ENCODE measurements around the gene ARHGAP27.
A peak's percentile ranks its signal among the peaks of the same experiment; 100 is the strongest.

The ARHGAP27 gene

DNA sequence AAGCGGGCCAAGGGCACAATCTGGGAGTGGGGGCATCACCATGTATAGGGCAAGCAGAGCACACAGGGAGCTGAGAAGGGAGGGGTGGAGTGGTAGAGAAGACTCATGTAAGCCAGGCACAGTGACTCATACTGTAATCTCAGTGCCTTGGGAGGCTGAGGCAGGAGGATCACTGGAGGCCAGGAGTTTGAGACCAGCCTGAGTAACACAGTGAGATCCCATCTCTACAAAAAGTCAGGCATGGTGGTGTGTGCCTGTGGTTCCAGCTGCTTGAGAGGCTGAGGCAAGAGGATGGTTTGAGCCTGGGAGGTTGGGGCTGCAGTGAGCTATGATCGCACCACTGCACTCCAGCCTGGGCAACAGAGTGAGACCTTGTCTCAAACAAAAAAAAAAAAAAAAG is 40.8 kb downstream of the ARHGAP27 start:
- DNase-seq (ENCODE audit: extremely low spot score, insufficient read length, low read depth) (no peak), FAIRE-seq (no peak)

DNA sequence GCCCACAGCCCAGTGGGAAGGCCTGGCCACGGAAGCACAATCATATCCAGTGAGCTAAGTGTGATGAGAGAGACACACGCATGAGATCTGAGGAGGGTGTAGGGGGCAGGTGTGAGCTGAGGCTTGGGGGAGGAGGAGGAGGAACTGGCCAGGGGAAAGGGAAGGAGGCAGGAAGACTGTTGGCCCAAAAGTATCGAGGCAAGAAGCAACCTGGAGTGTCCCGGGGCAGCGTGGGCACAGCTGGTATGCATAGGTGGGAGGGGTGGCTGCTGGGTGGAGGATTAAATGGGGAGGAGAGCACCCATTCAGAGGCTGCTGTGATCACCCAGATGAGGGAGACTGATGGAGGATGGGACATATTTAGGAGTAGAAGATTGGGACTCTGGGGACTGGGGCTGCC is 41.4 kb downstream of the ARHGAP27 start:
- DNase-seq (ENCODE audit: extremely low spot score, insufficient read length, low read depth), result no peak
- FAIRE-seq, result no peak

DNA sequence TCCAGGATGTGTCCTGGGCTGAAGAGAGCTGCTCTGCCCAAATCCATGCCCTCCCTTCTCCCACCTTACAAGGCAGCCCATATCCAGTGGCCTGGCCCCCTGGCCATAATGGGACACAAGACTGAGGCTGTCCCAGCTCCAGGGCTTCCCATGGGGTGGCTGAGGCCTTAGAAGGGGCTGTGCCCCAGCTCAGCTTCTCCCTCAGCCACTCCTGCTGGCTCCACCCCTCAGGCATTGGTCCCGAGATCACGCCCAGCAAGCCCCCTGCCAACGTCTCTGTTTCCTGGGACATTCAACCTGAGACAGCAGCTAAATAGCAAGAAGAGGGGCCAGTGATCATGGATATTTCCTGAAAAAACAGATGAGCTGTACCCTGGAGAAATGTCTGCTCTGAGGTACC is 43.3 kb downstream of the ARHGAP27 start:
- FAIRE-seq (no peak), DNase-seq (ENCODE audit: extremely low spot score, insufficient read length, low read depth) (no peak)

DNA sequence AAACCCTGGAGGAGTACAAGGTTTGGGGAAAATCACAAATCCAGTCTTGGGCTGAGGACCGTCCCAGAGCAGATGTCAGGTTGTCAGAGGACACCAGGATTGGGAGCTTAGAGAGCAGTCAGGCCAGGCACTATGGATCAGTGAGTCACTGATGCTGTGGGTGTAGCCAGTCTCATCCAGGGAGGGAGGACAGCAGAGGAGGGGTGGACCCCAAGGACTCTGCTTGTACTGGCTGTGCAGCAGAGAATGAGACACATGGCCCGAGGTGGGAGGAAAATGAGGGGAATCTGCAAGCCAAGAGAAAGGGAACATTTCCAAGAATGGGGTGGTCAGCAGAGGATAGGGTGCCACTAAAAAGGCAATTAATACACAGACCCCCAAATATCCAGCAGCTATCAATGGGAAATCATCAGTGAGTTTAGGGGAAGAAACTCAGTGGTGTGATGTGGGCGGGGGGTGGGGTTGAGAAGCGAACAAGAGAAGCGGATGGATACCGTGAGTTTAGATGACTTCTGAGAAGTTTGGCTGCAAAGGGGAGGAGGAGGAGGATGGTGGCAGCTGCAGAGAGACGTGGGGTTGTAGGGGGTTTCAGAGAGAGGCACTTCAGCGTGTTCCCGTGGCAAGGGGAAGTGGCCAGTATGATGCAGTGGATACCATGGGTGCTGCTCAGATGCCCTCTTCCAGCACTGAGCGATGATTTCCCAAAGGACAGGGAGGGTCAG is 43.9 kb downstream of the ARHGAP27 start:
- no peak for FAIRE-seq

DNA sequence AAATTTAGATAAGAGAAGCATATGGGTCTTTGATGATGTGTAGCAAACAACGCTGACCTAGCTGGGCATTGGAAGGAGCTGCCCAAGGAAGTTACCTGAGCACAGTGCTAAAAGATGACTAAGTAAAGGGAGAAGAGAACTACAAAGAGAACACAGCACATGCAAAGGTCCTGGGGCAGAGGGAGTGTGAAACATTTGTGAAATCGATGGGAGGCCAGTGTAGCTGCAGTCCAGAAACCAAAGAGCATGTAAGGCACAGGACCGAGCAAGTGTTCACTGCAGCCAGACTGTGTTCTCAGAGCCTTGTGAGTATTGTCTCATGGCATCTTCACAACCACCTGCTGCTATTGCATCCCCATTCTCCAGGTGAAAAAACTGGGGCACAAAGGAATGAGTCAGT is 44.9 kb downstream of the ARHGAP27 start:
- FAIRE-seq (no peak), DNase-seq (ENCODE audit: extremely low spot score, insufficient read length, low read depth) (no peak)

More for the DNA sequence above, 43.9 kb downstream of the ARHGAP27 start:
- DNase-seq (ENCODE audit: extremely low spot score, insufficient read length, low read depth), result no peak

DNA sequence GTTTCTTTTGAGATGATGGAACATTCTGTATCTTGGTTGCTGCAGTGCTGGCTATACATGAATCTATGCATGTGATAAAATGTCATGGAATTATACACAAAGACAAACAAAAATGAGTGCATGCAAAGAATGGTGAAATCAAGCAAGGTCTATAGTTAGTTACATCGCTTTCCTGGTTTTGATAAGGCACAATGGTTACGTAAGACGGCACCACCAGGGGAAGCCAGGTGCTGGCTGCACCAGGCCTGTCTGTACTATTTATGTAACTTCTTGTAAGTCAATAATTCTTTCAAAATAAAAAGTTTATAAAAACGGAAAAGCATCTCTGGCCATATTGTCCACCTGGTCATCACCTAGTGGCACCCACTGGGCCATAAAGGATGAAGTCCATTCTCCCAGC is 46.5 kb downstream of the ARHGAP27 start:
- FAIRE-seq, result no peak
- DNase-seq (ENCODE audit: extremely low spot score, insufficient read length, low read depth), result no peak

DNA sequence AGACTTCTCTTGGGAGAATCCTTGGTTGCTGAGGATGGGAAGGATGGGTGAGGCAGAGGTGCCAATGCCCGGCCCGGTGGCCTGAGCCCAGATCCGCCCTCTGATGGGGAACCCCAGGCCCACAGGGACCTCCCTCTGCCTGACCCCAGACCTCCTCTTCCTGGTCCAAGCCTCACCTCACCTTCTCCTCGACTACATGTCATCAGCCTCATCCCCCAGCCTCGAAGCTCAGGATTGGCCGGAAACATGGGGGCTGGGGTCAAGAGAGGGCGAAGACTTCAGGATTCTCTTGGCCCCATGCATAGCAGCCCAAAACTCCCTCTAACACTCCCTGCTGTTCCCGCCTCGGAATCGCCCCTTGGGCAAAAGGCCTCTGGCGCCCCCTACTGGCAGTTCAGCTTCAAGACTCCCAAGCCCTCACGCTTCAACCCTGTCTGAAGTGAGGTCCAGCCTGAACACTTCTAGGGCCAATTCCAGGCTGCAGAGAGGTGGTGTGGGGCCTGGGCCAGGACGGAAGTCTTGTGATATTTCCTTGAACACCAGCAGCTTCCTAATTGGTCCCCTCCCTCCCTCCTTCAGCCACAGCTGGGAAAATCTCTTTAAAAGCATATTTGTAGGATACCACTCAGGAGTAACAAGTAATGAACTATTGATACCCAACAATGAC is 47.2 kb downstream of the ARHGAP27 start:
- DNase-seq (ENCODE audit: extremely low spot score, insufficient read length, low read depth), result peak; percentile 75
- FAIRE-seq, result peak; percentile 91

DNA sequence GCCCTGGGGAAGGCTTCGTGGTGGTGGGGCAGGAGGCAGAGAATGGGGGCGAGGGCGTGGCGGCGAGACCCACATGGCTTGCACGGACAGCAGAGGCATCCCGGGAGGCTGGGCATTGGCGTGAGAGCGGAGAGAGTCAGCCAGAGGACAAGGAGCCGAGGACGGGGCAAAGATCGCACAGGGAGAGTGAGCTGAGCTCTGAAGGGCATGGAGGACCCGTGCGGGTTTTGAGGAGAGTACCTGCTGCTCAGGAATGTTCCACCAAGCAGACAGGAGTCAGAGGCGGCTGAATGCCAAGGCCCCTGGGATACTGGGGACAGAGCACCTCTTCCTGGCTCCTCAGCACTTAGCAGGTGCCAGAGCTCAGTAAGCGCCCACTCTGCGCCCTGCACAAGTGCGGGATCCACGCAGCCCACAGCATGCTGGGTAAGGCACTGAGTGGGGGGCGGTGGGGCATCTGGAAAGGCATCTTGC is 47.8 kb downstream of the ARHGAP27 start:
- DNase-seq (ENCODE audit: extremely low spot score, insufficient read length, low read depth) (no peak), FAIRE-seq (no peak)

DNA sequence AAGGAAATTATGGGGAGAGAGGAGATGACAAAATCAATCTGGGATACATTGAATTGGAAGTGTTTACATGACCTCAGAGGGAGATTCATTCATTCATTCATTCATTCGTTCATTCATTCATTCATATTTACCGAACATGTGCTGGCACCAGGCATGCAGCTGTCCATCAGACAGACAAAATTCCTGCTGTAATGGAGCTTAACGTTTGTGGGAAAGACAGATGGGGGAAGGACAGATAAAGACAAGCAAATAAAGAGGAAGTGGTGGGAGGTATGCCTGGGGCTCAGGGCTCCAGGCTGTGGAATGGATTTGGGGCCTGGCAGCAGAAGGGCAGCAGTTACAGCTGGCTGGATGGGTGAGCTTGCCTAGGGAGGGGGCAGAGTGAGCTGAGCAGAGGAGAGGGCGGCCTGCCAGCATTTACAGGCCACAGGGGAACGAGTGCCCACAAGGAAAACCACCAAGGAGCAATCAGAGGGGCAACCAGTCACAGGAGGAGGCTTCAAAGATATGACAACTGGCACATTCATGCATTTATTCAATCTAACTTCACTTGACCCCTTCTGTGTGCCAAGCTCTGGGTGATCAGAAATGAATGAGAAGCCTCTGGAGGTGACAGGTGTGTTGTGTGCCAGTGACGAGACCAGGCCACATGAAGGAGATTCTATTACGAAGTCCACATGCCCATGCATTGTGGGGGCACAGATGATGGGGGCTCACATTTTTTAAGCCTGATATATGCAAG is 48.5 kb downstream of the ARHGAP27 start:
- DNase-seq (ENCODE audit: extremely low spot score, insufficient read length, low read depth), result no peak
- FAIRE-seq, result no peak

DNA sequence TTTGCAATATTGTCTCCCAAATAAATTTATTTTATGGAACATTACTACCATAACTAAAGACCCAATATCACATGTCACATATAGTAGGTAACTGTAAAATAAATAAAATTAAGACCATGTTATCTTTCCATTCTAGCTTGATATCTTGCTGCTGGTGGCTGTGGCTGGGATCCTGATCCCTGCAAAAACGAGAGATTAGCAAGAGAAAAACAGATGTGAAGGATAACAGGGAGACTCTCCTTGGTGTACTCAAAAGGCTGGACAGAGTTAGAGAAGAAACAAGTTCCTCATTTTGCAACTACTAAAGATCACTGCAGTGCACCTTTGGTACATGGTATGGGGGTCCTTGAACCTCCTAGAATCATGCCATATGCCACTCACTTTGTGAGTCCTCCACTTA is 49.7 kb downstream of the ARHGAP27 start:
- DNase-seq (ENCODE audit: extremely low spot score, insufficient read length, low read depth) (no peak), FAIRE-seq (no peak)

DNA sequence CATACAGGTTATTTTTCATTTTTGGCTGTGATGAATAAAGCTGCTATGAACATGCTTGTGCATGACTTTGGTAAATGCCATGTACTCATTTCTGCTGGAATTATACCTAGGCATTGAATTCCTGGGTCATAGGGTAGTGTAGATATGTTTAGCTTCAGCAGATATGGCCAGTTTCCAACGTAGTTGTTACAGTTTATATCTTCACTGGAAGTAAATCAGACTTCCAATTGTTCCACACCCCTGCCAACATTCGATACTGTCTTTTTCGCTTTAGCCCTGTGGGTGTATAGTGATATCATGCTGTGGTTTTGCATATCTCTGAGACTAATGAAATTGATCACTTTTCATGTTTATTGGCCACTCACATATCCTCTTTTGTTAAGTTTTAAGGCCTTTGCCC is 50.4 kb downstream of the ARHGAP27 start:
- DNase-seq (ENCODE audit: extremely low spot score, insufficient read length, low read depth), result no peak
- no peak for FAIRE-seq

DNA sequence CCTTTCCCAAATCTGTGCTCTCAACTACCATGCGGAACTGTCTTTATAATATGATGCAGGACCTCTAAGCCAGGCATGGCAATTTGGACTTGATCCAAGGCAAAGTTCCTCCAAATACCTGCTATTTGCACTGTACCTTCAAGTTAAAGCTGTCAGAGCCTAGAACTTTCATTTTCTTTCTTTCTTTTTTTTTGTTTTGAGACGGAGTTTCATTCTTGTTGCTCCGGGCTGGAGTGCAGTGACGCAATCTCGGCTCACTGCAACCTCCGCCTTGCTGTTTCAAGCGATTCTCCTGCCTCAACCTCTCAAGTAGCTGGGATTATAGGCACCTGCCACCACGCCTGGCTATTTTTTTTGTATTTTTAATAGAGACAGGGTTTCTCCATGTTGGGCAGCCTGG is 51.7 kb downstream of the ARHGAP27 start:
- DNase-seq (ENCODE audit: extremely low spot score, insufficient read length, low read depth) (no peak), FAIRE-seq (no peak)

DNA sequence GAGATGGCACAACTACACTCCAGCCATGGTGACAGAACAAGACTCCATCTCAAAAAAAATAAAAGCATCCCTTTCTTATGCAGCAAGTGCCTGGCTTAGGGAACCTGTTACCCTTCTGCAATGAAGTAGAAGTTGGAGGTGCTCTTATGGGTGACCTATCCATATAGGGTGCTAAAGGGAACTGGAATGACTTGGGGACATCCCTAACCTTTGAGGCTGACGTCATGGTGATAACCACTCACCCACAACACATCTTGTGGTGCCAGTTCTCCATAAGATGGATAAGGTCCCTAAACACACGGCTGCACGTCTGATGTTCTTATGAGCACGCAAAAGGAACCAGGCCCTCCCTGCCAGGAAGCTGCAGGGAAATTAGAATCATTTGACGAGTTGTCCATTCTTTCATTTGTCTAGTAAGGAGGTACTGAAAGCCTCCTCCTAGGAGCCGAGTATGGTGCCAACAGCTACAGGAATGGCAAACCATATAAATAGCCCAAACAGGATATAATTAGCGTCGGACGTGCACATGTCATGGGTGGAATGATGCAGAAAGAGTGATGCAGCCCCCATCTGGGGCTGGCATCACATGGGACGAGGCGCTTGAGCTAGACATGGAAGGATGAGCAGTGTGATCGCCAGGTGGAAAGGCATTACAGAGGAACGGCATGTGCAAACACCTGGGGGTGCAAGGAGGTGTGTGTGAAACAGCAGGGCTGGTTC is 52.5 kb downstream of the ARHGAP27 start:
- DNase-seq (ENCODE audit: extremely low spot score, insufficient read length, low read depth) (no peak), FAIRE-seq (no peak)

DNA sequence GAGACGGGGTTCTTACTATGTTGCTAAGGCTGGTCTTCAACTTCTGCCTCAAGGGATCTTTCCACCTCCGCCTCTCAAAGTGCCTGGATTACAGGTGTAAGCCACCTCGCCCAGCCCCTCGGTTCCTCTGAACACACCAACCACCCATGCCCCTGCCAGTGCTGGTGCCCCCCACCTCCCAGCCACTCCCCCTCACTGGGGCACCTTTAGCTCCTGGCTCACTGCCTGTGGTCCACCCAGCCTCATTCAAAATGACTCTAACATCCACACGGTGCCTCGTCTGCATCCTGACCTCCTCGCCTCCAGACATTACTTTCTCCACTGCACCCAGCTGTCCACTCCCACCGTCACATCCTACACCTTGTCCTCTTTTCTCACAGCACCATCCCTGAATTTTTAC is 55.3 kb downstream of the ARHGAP27 start:
- DNase-seq (ENCODE audit: extremely low spot score, insufficient read length, low read depth), result no peak
- no peak for FAIRE-seq

DNA sequence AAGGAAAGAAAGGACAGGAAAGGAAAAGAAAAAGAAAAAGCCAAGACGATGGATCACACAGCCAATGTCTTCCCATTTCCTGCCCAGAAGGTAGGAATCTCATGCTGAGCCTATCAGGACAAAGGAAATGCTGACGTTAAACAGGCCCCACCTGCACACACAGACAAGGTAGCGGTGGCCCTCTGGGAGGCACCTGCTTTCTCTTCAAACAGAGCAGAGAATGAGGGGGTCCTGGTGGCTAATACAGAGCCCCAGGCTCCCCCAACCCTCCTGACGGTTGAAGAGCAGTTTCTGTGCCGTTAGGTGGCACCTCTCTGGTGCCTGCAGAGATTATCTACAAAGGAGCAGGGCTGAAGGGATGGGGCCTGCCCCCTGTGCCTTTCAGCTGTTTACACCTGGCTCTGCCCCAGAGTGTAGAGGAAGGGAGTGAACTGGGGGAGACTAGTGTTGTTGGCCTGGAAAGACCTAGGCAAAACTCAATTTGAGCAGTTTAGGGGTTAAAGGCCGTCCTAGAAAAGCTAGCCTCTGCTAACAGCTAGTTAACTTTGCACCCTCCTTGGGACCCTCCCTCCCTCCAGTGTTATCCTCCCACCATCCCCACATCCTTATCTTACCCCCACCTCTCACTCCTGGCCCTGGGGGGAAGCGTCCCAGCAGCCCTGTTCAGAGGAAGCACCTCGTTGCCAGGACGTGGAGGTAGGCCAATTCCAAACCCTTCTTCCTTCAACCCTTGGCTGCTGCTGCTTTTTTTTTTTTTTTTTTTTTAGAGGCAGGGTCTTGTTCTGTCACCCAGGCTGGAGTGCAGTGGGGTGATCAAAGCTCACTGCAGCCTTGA is 56.3 kb downstream of the ARHGAP27 start:
- no peak for FAIRE-seq
- no peak for DNase-seq (ENCODE audit: extremely low spot score, insufficient read length, low read depth)

DNA sequence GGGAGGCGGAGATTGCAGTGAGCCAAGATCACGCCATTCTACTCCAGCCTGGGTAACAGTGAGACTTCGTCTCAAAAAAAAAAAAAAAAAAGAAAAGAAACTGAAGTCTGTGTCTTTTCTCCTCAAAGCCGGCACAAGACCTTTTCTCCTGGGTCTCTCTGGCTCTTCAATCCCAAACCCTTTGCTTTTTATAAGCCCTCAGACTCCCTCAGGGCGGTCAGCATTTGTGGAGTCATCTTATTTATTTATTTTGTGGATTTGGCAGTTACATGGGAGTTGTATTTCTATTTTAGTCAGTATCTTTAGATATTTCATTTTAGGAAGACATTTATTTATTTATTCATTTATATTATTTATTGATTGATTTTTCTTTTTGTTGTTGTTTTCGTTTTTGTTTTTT is 58.2 kb downstream of the ARHGAP27 start:
- no peak for FAIRE-seq
- DNase-seq (ENCODE audit: extremely low spot score, insufficient read length, low read depth), result no peak

DNA sequence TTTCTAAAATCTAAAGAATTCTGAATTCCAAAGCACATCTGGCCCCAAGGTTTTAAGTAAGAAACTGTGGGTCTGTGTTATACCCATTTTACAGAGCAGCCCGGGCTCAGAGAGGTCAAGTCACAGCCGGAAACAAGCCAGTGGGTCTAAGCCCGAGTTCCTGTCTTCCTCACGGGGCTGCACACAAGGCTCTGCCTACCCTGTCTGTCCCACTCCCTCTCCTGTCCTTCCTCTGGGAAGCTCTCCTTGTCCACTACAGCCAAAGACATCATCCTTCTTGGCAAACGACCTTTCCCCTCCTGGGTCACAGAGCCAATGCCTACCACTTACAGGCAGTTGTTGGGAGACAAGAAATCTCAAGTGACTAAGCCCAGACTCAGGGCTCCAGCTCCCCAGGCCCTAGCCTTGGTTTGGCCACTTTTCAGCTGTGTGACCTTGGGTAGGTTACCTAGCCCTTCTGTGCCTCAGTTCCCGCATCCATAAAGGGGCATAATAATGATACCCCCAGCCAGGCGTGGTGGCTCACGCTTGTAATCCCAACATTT is 60.3 kb downstream of the ARHGAP27 start:
- FAIRE-seq (no peak), DNase-seq (ENCODE audit: extremely low spot score, insufficient read length, low read depth) (no peak)

DNA sequence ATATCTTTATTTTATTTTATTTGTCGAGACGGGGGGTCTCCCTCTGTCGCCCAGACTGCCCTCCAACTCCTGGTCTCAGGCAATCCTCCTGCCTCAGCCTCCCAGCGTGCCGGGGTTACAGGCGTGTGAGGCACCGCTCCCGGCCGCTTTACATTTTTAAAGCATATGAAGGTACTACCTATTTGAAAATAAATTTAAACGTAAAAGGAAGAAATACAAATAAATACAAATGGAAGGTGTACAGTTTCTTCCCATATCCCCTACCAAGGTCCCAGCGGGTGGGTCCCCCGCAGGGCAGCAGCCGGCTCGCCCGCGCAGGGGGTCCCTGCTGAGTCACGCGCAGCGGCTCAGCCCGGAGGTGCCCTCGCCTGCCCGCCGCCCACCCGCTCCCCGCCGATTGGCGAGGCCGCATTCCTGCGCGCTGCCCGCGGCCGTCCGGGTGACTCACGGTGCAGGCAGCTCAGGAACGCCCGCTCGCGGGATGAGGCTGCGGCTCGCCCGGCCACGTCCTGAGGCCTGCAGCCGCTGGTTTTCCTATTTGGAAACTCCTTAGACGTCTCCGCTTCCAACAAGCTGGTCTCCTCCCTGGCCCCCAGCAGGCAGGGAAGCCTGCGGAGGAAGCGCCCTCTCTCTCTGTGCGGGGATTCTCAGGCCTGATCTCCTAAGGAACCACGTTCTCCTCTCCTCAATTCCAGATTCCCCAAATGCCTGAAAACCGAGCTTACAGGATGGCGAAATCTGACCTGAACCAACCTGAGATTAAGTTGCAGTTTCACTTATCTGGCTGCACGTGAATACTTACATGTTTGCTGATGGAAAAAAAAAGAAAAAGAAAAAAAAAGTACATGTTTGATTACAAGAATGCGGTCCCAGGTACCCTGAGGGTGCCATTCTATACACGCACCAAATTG is 61.0 kb downstream of the ARHGAP27 start:
- DNase-seq (ENCODE audit: extremely low spot score, insufficient read length, low read depth) (no peak), FAIRE-seq (no peak)

Data from GM18507 (cell line).